Measurements from ENCODE around the gene ASB8.
"Not testable (repeated sequence)": the region's sequence is repeated elsewhere in the genome, so short reads cannot be mapped to it uniquely, and the experiment has no call there.

ASB8 gene

GRCh38 chr12:48155786-48156185 is 1.5 kb downstream of the ASB8 start:
- not testable (repeated sequence) for H3K4me1 ChIP-seq (ENCODE audit: control insufficient read depth, insufficient read depth, low read length); H3K9ac ChIP-seq (ENCODE audit: low read length); H3K27me3 ChIP-seq (ENCODE audit: control insufficient read depth, insufficient read depth, low read length); H3K4me3 ChIP-seq (ENCODE audit: low read length); H3K27ac ChIP-seq (ENCODE audit: low read depth, low read length)
- peaks cover 15% of the 10 kb centered on the region for H3K36me3 ChIP-seq (ENCODE audit: control insufficient read depth, insufficient read depth, low read length)

GRCh38 chr12:48151103-48151771 is 6.1 kb downstream of the ASB8 start:
- Histone ChIP-seq H3K36me3 (ENCODE audit: control insufficient read depth, insufficient read depth, low read length) (peaks cover 32% of the 10 kb centered on the region), H3K4me3 (ENCODE audit: low read length) (no peak overlapping the region), H3K27me3 (ENCODE audit: control insufficient read depth, insufficient read depth, low read length) (no peaks in the 10 kb centered on the region), H3K4me1 (ENCODE audit: control insufficient read depth, insufficient read depth, low read length) (peaks cover under 1% of the 10 kb centered on the region), H3K9ac (ENCODE audit: low read length) (no peak overlapping the region), H3K27ac (ENCODE audit: low read depth, low read length) (no peak overlapping the region)

GRCh38 chr12:48145981-48146380 is 11.3 kb downstream of the ASB8 start:
- no peak overlapping the region for H3K9ac ChIP-seq (ENCODE audit: low read length)
- H3K4me1 ChIP-seq (ENCODE audit: control insufficient read depth, insufficient read depth, low read length), result no peaks in the 10 kb centered on the region
- no peak overlapping the region for H3K4me3 ChIP-seq (ENCODE audit: low read length)
- H3K27ac ChIP-seq (ENCODE audit: low read depth, low read length), result no peak overlapping the region
- peaks cover 38% of the 10 kb centered on the region for H3K36me3 ChIP-seq (ENCODE audit: control insufficient read depth, insufficient read depth, low read length)
- H3K27me3 ChIP-seq (ENCODE audit: control insufficient read depth, insufficient read depth, low read length), result no peaks in the 10 kb centered on the region

- Histone ChIP-seq H3K36me3 (ENCODE audit: control insufficient read depth, insufficient read depth, low read length) (peaks cover 26% of the 10 kb centered on the region), H3K9ac (ENCODE audit: low read length) (no peak overlapping the region), H3K4me1 (ENCODE audit: control insufficient read depth, insufficient read depth, low read length) (no peaks in the 10 kb centered on the region), H3K27me3 (ENCODE audit: control insufficient read depth, insufficient read depth, low read length) (no peaks in the 10 kb centered on the region), H3K27ac (ENCODE audit: low read depth, low read length) (no peak overlapping the region), H3K4me3 (ENCODE audit: low read length) (no peak overlapping the region)
Observed at GRCh38 chr12:48143898-48144297, 13.4 kb downstream of the ASB8 start.

- no peak overlapping the region for H3K27ac ChIP-seq (ENCODE audit: low read depth, low read length)
- H3K9ac ChIP-seq (ENCODE audit: low read length), result no peak overlapping the region
- H3K4me1 ChIP-seq (ENCODE audit: control insufficient read depth, insufficient read depth, low read length), result no peaks in the 10 kb centered on the region
- peaks cover 26% of the 10 kb centered on the region for H3K36me3 ChIP-seq (ENCODE audit: control insufficient read depth, insufficient read depth, low read length)
- no peaks in the 10 kb centered on the region for H3K27me3 ChIP-seq (ENCODE audit: control insufficient read depth, insufficient read depth, low read length)
- H3K4me3 ChIP-seq (ENCODE audit: low read length), result no peak overlapping the region
Observed at GRCh38 chr12:48142818-48143674, 14.3 kb downstream of the ASB8 start.

- Histone ChIP-seq H3K4me3 (ENCODE audit: low read length) (no peak overlapping the region), H3K27ac (ENCODE audit: low read depth, low read length) (no peak overlapping the region), H3K27me3 (ENCODE audit: control insufficient read depth, insufficient read depth, low read length) (no peaks in the 10 kb centered on the region), H3K9ac (ENCODE audit: low read length) (no peak overlapping the region), H3K36me3 (ENCODE audit: control insufficient read depth, insufficient read depth, low read length) (peaks cover 25% of the 10 kb centered on the region), H3K4me1 (ENCODE audit: control insufficient read depth, insufficient read depth, low read length) (no peaks in the 10 kb centered on the region)
Observed at GRCh38 chr12:48135027-48135426, 22.3 kb downstream of the ASB8 start.

GRCh38 chr12:48132826-48133225 is 24.5 kb downstream of the ASB8 start:
- Histone ChIP-seq H3K27me3 (ENCODE audit: control insufficient read depth, insufficient read depth, low read length) (no peaks in the 10 kb centered on the region), H3K4me3 (ENCODE audit: low read length) (no peak overlapping the region), H3K4me1 (ENCODE audit: control insufficient read depth, insufficient read depth, low read length) (no peaks in the 10 kb centered on the region), H3K9ac (ENCODE audit: low read length) (no peak overlapping the region), H3K36me3 (ENCODE audit: control insufficient read depth, insufficient read depth, low read length) (peaks cover 25% of the 10 kb centered on the region), H3K27ac (ENCODE audit: low read depth, low read length) (no peak overlapping the region)

GRCh38 chr12:48131517-48131916 is 25.8 kb downstream of the ASB8 start:
- Histone ChIP-seq H3K36me3 (ENCODE audit: control insufficient read depth, insufficient read depth, low read length) (peaks cover 26% of the 10 kb centered on the region), H3K9ac (ENCODE audit: low read length) (no peak overlapping the region), H3K27me3 (ENCODE audit: control insufficient read depth, insufficient read depth, low read length) (no peaks in the 10 kb centered on the region), H3K27ac (ENCODE audit: low read depth, low read length) (no peak overlapping the region), H3K4me3 (ENCODE audit: low read length) (no peak overlapping the region), H3K4me1 (ENCODE audit: control insufficient read depth, insufficient read depth, low read length) (no peaks in the 10 kb centered on the region)

- no peaks in the 10 kb centered on the region for H3K27me3 ChIP-seq (ENCODE audit: control insufficient read depth, insufficient read depth, low read length)
- no peaks in the 10 kb centered on the region for H3K4me1 ChIP-seq (ENCODE audit: control insufficient read depth, insufficient read depth, low read length)
- no peak overlapping the region for H3K9ac ChIP-seq (ENCODE audit: low read length)
- H3K27ac ChIP-seq (ENCODE audit: low read depth, low read length), result no peak overlapping the region
- peaks cover 25% of the 10 kb centered on the region for H3K36me3 ChIP-seq (ENCODE audit: control insufficient read depth, insufficient read depth, low read length)
- H3K4me3 ChIP-seq (ENCODE audit: low read length), result no peak overlapping the region
Observed at GRCh38 chr12:48129376-48129775, 27.9 kb downstream of the ASB8 start.

GRCh38 chr12:48128800-48129199 is 28.5 kb downstream of the ASB8 start:
- Histone ChIP-seq H3K27me3 (ENCODE audit: control insufficient read depth, insufficient read depth, low read length) (no peaks in the 10 kb centered on the region), H3K36me3 (ENCODE audit: control insufficient read depth, insufficient read depth, low read length) (peaks cover 23% of the 10 kb centered on the region), H3K4me3 (ENCODE audit: low read length) (no peak overlapping the region), H3K4me1 (ENCODE audit: control insufficient read depth, insufficient read depth, low read length) (no peaks in the 10 kb centered on the region), H3K9ac (ENCODE audit: low read length) (no peak overlapping the region), H3K27ac (ENCODE audit: low read depth, low read length) (no peak overlapping the region)

GRCh38 chr12:48126953-48127630 is 30.2 kb downstream of the ASB8 start:
- H3K36me3 ChIP-seq (ENCODE audit: control insufficient read depth, insufficient read depth, low read length), result peaks cover 16% of the 10 kb centered on the region
- no peak overlapping the region for H3K4me3 ChIP-seq (ENCODE audit: low read length)
- no peak overlapping the region for H3K27ac ChIP-seq (ENCODE audit: low read depth, low read length)
- H3K27me3 ChIP-seq (ENCODE audit: control insufficient read depth, insufficient read depth, low read length), result no peaks in the 10 kb centered on the region
- no peak overlapping the region for H3K9ac ChIP-seq (ENCODE audit: low read length)
- H3K4me1 ChIP-seq (ENCODE audit: control insufficient read depth, insufficient read depth, low read length), result no peaks in the 10 kb centered on the region

- Histone ChIP-seq H3K4me3 (ENCODE audit: low read length) (no peak overlapping the region), H3K27ac (ENCODE audit: low read depth, low read length) (no peak overlapping the region), H3K4me1 (ENCODE audit: control insufficient read depth, insufficient read depth, low read length) (no peaks in the 10 kb centered on the region), H3K9ac (ENCODE audit: low read length) (no peak overlapping the region), H3K36me3 (ENCODE audit: control insufficient read depth, insufficient read depth, low read length) (peaks cover 16% of the 10 kb centered on the region), H3K27me3 (ENCODE audit: control insufficient read depth, insufficient read depth, low read length) (no peaks in the 10 kb centered on the region)
Observed at GRCh38 chr12:48125985-48126384, 31.3 kb downstream of the ASB8 start.
